Fibroblast of lung (primary cell): ENCODE results near the gene MRNIP. TPM values are rescaled to one million over a fixed set of nuclear protein-coding genes. Genes with fewer than 3 reads are reported as not detected.

Experiments used
- DNase-seq, 2 donors: peaks; one replicate each; pipeline versions ENCODE4 v3.0.0 to v3.0.0-alpha.2; 2010; ENCODE audit warnings: low read depth in 2 of 2
- H2AFZ ChIP-seq: 2 replicates; pipeline ENCODE4 v1.5.1; 2012; ENCODE audit warnings: low read length, control low read depth, inconsistent platforms
- H3K27ac ChIP-seq: 2 replicates; pipeline ENCODE4 v1.5.1; 2011; ENCODE audit warnings: low read length, control low read depth; ENCODE audit not compliant: insufficient read depth
- H3K27me3 ChIP-seq: 2 replicates; pipeline ENCODE4 v1.5.1; 2011; ENCODE audit warnings: mild to moderate bottlenecking, low read length; ENCODE audit not compliant: control insufficient read depth, insufficient read depth
- H3K36me3 ChIP-seq: 2 replicates; pipeline ENCODE4 v1.5.1; 2011; ENCODE audit warnings: low read length; ENCODE audit not compliant: control insufficient read depth, insufficient read depth
- H3K4me1 ChIP-seq: 2 replicates; pipeline ENCODE4 v1.5.1; 2011; ENCODE audit warnings: low read length; ENCODE audit not compliant: control insufficient read depth, insufficient read depth; ENCODE audit errors: extremely low read depth
- H3K4me2 ChIP-seq: 2 replicates; pipeline ENCODE4 v1.5.1; 2011; ENCODE audit warnings: low read length, control low read depth; ENCODE audit not compliant: insufficient read depth; ENCODE audit errors: extremely low read depth
- H3K4me3 ChIP-seq, 4 experiments: fragments of 200-600 bp in 1 of 4; sonication (generic) in 1 of 4; replicated peaks in 1 of 4; 2 replicates each; pipeline ENCODE4 v1.5.1; 2011 to 2016; ENCODE audit warnings: low read length in 4 of 4, low read depth in 3 of 4, mild to moderate bottlenecking in 3 of 4, control low read depth in 2 of 4, inconsistent platforms in 1 of 4, mixed read lengths in 1 of 4; ENCODE audit not compliant: insufficient read depth in 1 of 4; ENCODE audit errors: control extremely low read depth in 1 of 4
- H3K79me2 ChIP-seq: 2 replicates; pipeline ENCODE4 v1.5.1; 2012; ENCODE audit warnings: mild to moderate bottlenecking, low read length, inconsistent platforms; ENCODE audit not compliant: control insufficient read depth, insufficient read depth
- H3K9ac ChIP-seq: 2 replicates; pipeline ENCODE4 v1.5.1; 2011; ENCODE audit warnings: mild to moderate bottlenecking, low read length, control low read depth; ENCODE audit not compliant: insufficient read depth
- H3K9me3 ChIP-seq: 2 replicates; pipeline ENCODE4 v1.5.1; 2012; ENCODE audit warnings: low read depth, low read length; ENCODE audit not compliant: control insufficient read depth, insufficient read depth
- H4K20me1 ChIP-seq: 2 replicates; pipeline ENCODE4 v1.5.1; 2011; ENCODE audit warnings: low read length; ENCODE audit not compliant: control insufficient read depth, insufficient read depth; ENCODE audit errors: extremely low read depth
- CTCF ChIP-seq, 2 donors: IDR thresholded peaks in 1 of 2; conservative IDR thresholded peaks in 1 of 2; 1 replicate in 1 of 2; 2 replicates in 1 of 2; pipeline ENCODE4 v1.5.1; 2011 to 2012; ENCODE audit warnings: low read length in 2 of 2, control low read depth in 1 of 2, inconsistent platforms in 1 of 2, low read depth in 1 of 2, mild to moderate bottlenecking in 1 of 2
- EZH2 ChIP-seq: IDR thresholded peaks from 2 replicates; pipeline ENCODE4 v1.5.1; 2012; ENCODE audit warnings: low read length, control low read depth, mild to moderate bottlenecking; ENCODE audit errors: missing control alignments
- polyA plus RNA-seq, 2 donors: library from polyadenylated mRNA; depleted of rRNA in 1 of 2; stranded (reverse) in 1 of 2; unstranded in 1 of 2; fragments of >200 nt; gene quantifications; 2 replicates each; pipeline ENCODE4 v1.2.1, GENCODE V29; 2011 to 2012; ENCODE audit warnings: missing spikeins in 1 of 2
- total RNA-seq: library from RNA; depleted of rRNA; stranded (reverse); fragments of >200 nt; gene quantifications from 2 replicates; pipeline ENCODE4 v1.2.1, GENCODE V29; 2014

Gene MRNIP
- total and polyA plus RNA-seq, 2 donors (not counting 1 experiment from before 2014, with no cell fraction given), result 8.6 to 21.0 TPM

GRCh38 chr5:179887802-179888201 lies 29.2 kb upstream of the MRNIP start:
- Histone ChIP-seq H2AFZ (no peak overlapping the region), H3K27ac (no peak overlapping the region), H3K27me3 (no peaks in the 10 kb centered on the region), H3K9me3 (no peaks in the 10 kb centered on the region), H3K36me3 (peaks cover 34% of the 10 kb centered on the region), H3K4me3 (no peak overlapping the region), H3K9ac (no peak overlapping the region), H3K79me2 (no peaks in the 10 kb centered on the region), H3K4me1 (no peaks in the 10 kb centered on the region), H4K20me1 (no peaks in the 10 kb centered on the region), H3K4me2 (no peak overlapping the region)
- TF ChIP-seq CTCF (conservative IDR thresholded peaks at IDR 0.05 in 1 of 2, IDR thresholded peaks at IDR 0.05 in 1 of 2; ENCODE audit: low read depth in 1 of 2, low read length in 2 of 2) (no peak), EZH2 (no peak)
- DNase-seq, result no peak

GRCh38 chr5:179887095-179887494 lies 28.5 kb upstream of the MRNIP start:
- Histone ChIP-seq H3K36me3 (peaks cover 30% of the 10 kb centered on the region), H4K20me1 (no peaks in the 10 kb centered on the region), H3K4me3 (no peak overlapping the region), H3K79me2 (no peaks in the 10 kb centered on the region), H2AFZ (no peak overlapping the region), H3K27me3 (no peaks in the 10 kb centered on the region), H3K4me1 (no peaks in the 10 kb centered on the region), H3K4me2 (no peak overlapping the region), H3K9ac (no peak overlapping the region), H3K27ac (no peak overlapping the region), H3K9me3 (no peaks in the 10 kb centered on the region)
- no peak for DNase-seq
- TF ChIP-seq CTCF (conservative IDR thresholded peaks at IDR 0.05 in 1 of 2, IDR thresholded peaks at IDR 0.05 in 1 of 2; ENCODE audit: low read depth in 1 of 2, low read length in 2 of 2) (no peak), EZH2 (no peak)

- TF ChIP-seq EZH2, result no peak
- no peak for TF ChIP-seq CTCF (conservative IDR thresholded peaks at IDR 0.05 in 1 of 2, IDR thresholded peaks at IDR 0.05 in 1 of 2; ENCODE audit: low read depth in 1 of 2, low read length in 2 of 2)
- H3K36me3 ChIP-seq, result peaks cover 26% of the 10 kb centered on the region
Observed at GRCh38 chr5:179886190-179886911, 27.7 kb upstream of the MRNIP start.

More at GRCh38 chr5:179886190-179886911, 27.7 kb upstream of the MRNIP start:
- H3K79me2 ChIP-seq, result no peaks in the 10 kb centered on the region
- H3K4me1 ChIP-seq, result no peaks in the 10 kb centered on the region
- no peak overlapping the region for H2AFZ ChIP-seq
- no peak overlapping the region for H3K27ac ChIP-seq
- no peak overlapping the region for H3K4me3 ChIP-seq
- H3K9me3 ChIP-seq, result no peaks in the 10 kb centered on the region
- no peaks in the 10 kb centered on the region for H3K27me3 ChIP-seq
- no peak overlapping the region for H3K4me2 ChIP-seq
- DNase-seq, result no peak
- no peaks in the 10 kb centered on the region for H4K20me1 ChIP-seq
- no peak overlapping the region for H3K9ac ChIP-seq
